ENCODE data around the gene GNG3. TPM values are rescaled to one million over a fixed set of nuclear protein-coding genes. Genes with fewer than 3 reads are reported as not detected.

GNG3 gene
- total and polyA plus RNA-seq, 2 experiments from 2014 or later, result 3.0 TPM; not detected in 1

DNA sequence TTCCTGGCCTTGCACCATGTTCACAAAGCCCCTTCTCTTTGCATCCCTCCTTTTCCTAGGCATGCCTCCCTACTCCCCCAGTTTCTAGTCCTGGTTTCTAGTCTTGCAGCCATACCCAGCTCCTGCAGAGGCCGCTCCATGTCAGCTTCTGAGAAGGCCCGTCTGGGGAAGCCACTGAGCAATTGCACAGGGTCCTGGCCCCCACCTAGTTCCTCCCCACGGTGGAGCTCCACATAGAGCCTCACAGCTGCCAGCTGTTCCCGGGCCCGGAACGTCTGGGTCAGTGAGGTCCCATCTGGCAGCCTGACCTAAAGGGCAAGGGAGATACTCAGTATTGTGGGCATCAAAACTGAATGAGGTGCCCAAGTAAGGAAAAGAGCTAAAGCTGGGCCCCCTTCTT lies 30.8 kb upstream of the GNG3 start:
- Histone ChIP-seq H3K27me3 (no peaks in the 10 kb centered on the region), H3K4me1 (ENCODE audit: low read depth) (peaks cover 25% of the 10 kb centered on the region), H3K9me3 (ENCODE audit: low read depth) (no peaks in the 10 kb centered on the region), H3K36me3 (peaks cover 22% of the 10 kb centered on the region), H3K4me3 (no peak overlapping the region), H3K27ac (peak overlapping the region; percentile 80)
- no peak for DNase-seq (ENCODE audit: low read depth in 1 of 2, low spot score in 1 of 2)
- TF ChIP-seq, protein P1, sequence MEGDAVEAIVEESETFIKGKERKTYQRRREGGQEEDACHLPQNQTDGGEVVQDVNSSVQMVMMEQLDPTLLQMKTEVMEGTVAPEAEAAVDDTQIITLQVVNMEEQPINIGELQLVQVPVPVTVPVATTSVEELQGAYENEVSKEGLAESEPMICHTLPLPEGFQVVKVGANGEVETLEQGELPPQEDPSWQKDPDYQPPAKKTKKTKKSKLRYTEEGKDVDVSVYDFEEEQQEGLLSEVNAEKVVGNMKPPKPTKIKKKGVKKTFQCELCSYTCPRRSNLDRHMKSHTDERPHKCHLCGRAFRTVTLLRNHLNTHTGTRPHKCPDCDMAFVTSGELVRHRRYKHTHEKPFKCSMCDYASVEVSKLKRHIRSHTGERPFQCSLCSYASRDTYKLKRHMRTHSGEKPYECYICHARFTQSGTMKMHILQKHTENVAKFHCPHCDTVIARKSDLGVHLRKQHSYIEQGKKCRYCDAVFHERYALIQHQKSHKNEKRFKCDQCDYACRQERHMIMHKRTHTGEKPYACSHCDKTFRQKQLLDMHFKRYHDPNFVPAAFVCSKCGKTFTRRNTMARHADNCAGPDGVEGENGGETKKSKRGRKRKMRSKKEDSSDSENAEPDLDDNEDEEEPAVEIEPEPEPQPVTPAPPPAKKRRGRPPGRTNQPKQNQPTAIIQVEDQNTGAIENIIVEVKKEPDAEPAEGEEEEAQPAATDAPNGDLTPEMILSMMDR (IDR thresholded peaks at IDR 0.05; ENCODE audit: low read depth, low read length), result no peak

- no peaks in the 10 kb centered on the region for H3K27me3 ChIP-seq
- no peaks in the 10 kb centered on the region for H3K9me3 ChIP-seq (ENCODE audit: low read depth)
- peak overlapping the region; percentile 93 for H3K4me3 ChIP-seq
- peak overlapping the region; percentile 80 for H3K27ac ChIP-seq
- peaks cover 22% of the 10 kb centered on the region for H3K36me3 ChIP-seq
- TF ChIP-seq, protein P1 (IDR thresholded peaks at IDR 0.05; ENCODE audit: low read depth, low read length), result no peak
- no peak for DNase-seq (ENCODE audit: low read depth in 1 of 2, low spot score in 1 of 2)
- H3K4me1 ChIP-seq (ENCODE audit: low read depth), result peaks cover 25% of the 10 kb centered on the region
Measured at GRCh38 chr11:62677156-62677555, 30.3 kb upstream of the GNG3 start.

DNA sequence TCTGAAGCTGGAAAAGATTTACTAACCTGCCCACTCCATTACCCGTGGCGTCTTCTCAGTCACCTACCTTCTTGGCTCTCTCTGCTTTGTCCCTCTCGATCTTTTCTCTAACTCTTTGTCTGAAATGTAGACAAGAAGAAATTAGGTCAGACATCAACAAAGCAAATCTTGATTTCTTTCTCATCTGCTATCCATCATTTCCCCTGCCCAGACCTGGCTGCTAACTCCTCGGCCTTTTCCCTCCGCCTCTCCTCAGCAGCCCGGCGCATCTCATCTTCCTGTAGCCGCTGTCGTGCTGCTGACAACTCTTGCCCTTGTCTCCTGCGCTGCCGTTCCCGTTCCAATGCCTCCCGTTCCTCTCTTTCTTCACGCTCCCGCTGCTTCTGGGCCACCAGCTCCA lies 29.8 kb upstream of the GNG3 start:
- TF ChIP-seq, protein P1 (IDR thresholded peaks at IDR 0.05; ENCODE audit: low read depth, low read length), result no peak
- H3K36me3 ChIP-seq, result peaks cover 22% of the 10 kb centered on the region
- H3K9me3 ChIP-seq (ENCODE audit: low read depth), result no peaks in the 10 kb centered on the region
- peak overlapping the region; percentile 93 for H3K4me3 ChIP-seq
- no peaks in the 10 kb centered on the region for H3K27me3 ChIP-seq
- no peak for DNase-seq (ENCODE audit: low read depth in 1 of 2, low spot score in 1 of 2)
- H3K27ac ChIP-seq, result peak overlapping the region; percentile 80
- H3K4me1 ChIP-seq (ENCODE audit: low read depth), result peaks cover 23% of the 10 kb centered on the region

DNA sequence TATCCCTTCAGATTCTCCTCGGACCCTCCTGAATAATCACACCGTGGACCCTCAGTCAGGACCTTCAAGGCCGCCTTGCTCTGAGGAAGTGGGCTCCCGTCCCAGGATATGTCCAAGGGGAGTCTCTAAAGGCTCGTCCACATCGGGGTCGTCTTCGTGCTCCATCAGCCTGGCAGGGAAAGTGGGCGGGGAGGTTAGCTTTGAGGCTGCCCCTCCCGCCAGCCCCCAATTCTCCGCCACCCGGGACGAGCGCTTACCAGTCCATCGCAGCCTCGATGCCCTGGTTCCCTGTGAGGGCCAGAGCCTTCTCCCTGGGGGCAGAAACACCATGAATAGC lies 29.1 kb upstream of the GNG3 start:
- Histone ChIP-seq H3K4me3 (peak overlapping the region; percentile 93), H3K27me3 (no peaks in the 10 kb centered on the region), H3K9me3 (ENCODE audit: low read depth) (no peaks in the 10 kb centered on the region), H3K36me3 (peaks cover 20% of the 10 kb centered on the region), H3K4me1 (ENCODE audit: low read depth) (peaks cover 20% of the 10 kb centered on the region), H3K27ac (peak overlapping the region; percentile 80)
- DNase-seq (ENCODE audit: low read depth in 1 of 2, low spot score in 1 of 2), result no peak
- TF ChIP-seq, protein P1 (IDR thresholded peaks at IDR 0.05; ENCODE audit: low read depth, low read length), result no peak

DNA sequence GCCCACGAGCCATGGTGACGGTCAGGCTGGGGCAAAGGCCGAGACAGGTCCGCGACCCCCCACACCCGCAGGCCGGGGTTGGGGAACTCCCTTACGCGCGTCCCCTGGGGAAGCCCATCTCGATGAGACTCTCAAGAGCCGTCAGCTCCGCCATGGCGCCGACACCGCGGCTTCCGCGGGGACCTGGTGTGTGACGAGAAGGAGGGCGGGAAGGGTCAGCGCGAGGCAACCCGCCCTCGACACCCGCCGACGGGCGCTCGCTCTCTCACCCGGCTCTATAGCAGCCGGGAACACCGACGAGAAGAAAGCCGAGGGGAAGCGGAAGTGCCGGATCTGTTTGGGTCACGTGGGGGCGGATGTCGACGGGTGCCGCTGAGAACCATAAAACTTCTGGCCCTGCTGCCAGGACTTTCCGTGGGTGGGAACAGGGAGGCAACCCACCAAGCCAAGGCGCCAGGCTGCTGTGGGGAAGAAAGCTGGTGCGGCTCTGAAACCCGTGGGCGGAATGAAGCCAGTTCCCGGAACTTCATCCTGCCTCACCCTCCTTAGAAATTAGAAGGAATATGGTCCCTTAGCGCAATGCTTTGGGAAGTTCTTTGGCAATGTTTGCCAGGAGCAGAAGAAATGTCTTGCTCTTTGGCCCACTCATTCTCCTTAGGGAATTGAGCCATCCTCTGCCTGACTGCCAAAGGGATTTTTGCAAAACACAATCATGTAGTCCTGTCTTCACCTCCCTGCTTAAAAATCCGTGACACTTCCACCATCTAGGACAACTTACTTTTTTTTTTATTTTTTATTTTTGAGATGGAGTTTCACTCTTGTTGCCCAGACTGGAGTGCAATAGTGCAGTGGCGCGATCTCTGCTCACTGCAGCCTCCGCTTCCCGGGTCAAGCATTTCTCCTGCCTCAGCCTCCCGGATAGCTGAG lies 28.4 kb upstream of the GNG3 start, which contains the start of gene UBXN1:
Gene UBXN1 (minus strand): TSS at position 304 of the 927 bp plus-strand sequence. CDS start 150 bp downstream, at position 154.
- peak within 1 kb of the TSS; percentile 80 for H3K27ac ChIP-seq
- H3K4me1 ChIP-seq (ENCODE audit: low read depth), result peaks cover 20% of the 10 kb centered on the region
- TF ChIP-seq, protein P1 (IDR thresholded peaks at IDR 0.05; ENCODE audit: low read depth, low read length), result no peak
- no peaks in the 10 kb centered on the region for H3K9me3 ChIP-seq (ENCODE audit: low read depth)
- no peaks in the 10 kb centered on the region for H3K27me3 ChIP-seq
- DNase-seq (ENCODE audit: low read depth in 1 of 2, low spot score in 1 of 2), result peak; percentile 89 to 96
- H3K4me3 ChIP-seq, result peak within 1 kb of the TSS; percentile 93
- peaks cover 16% of the 10 kb centered on the region for H3K36me3 ChIP-seq

All from cardiac muscle cell (in vitro differentiated cells and primary cell).